Measurements from ENCODE around the gene PDIA6.

DNA sequence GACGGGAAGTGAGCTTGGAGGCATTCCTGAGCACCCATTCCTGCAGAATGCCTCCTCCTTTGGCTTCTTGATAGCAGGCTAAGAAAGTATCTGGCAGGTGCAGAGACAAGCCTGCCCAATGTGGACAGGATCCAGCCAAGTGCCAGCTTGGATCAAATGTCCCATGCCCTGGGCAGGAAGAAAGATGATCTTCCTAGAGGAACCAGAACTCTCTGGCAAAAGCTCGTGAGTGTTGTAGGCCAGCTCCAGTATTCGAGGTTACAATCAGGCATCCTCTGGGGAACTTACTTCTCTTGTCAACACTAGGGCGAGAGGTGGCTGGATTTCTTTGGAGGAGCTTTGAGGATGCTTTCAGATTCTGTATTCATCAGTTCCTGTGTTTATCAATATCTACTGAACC lies 29.9 kb upstream of the PDIA6 start:
- TF ChIP-seq RAD21 (IDR thresholded peaks at IDR 0.05; ENCODE audit: low read depth): no peak
- no peak for TF ChIP-seq TAF1 (IDR thresholded peaks at IDR 0.05; ENCODE audit: low read depth)
- TF ChIP-seq CEBPB (IDR thresholded peaks at IDR 0.05): no peak
- no peak for TF ChIP-seq ZBTB7A (IDR thresholded peaks at IDR 0.05; ENCODE audit: low read depth)
- TF ChIP-seq YY1 (IDR thresholded peaks at IDR 0.05; ENCODE audit: low read depth): no peak
- no peak for TF ChIP-seq CREB1 (IDR thresholded peaks at IDR 0.05; ENCODE audit: low read depth)
- TF ChIP-seq TEAD4 (IDR thresholded peaks at IDR 0.05): no peak

Data from Ishikawa (cell line).